ENCODE measurements around the gene NTM. TPM values are rescaled to one million over a fixed set of nuclear protein-coding genes. Genes with fewer than 3 reads are reported as not detected.
A peak's percentile ranks its signal among the peaks of the same experiment; 100 is the strongest.

NTM gene
- total and polyA plus RNA-seq, 2 experiments from 2014 or later = 1.1 to 1.7 TPM

- DNase-seq (ENCODE audit: low read depth in 1 of 2, low spot score in 1 of 2) = no peak
- Histone ChIP-seq H3K4me1 (ENCODE audit: low read depth) (peaks cover 10% of the 10 kb centered on the region), H3K36me3 (no peaks in the 10 kb centered on the region), H3K9me3 (ENCODE audit: low read depth) (no peaks in the 10 kb centered on the region), H3K4me3 (no peak overlapping the region), H3K27ac (no peak overlapping the region), H3K27me3 (no peaks in the 10 kb centered on the region)
- TF ChIP-seq CTCF (IDR thresholded peaks at IDR 0.05; ENCODE audit: low read depth, low read length) = no peak
These were observed 937.0 kb downstream of the NTM start for GRCh38 chr11:132307309-132308020.

GRCh38 chr11:132310390-132311375 lies 940.3 kb downstream of the NTM start:
- Histone ChIP-seq H3K36me3 (no peaks in the 10 kb centered on the region), H3K9me3 (ENCODE audit: low read depth) (no peaks in the 10 kb centered on the region), H3K4me1 (ENCODE audit: low read depth) (peaks cover 10% of the 10 kb centered on the region), H3K27me3 (no peaks in the 10 kb centered on the region), H3K27ac (no peak overlapping the region), H3K4me3 (no peak overlapping the region)
- peak in 1 of 2 donors; percentile 29 for DNase-seq (ENCODE audit: low read depth in 1 of 2, low spot score in 1 of 2)
- no peak for TF ChIP-seq CTCF (IDR thresholded peaks at IDR 0.05; ENCODE audit: low read depth, low read length)

GRCh38 chr11:132311703-132312102 lies 941.3 kb downstream of the NTM start:
- Histone ChIP-seq H3K36me3 (no peaks in the 10 kb centered on the region), H3K27me3 (no peaks in the 10 kb centered on the region), H3K27ac (no peak overlapping the region), H3K4me1 (ENCODE audit: low read depth) (peaks cover 10% of the 10 kb centered on the region), H3K9me3 (ENCODE audit: low read depth) (no peaks in the 10 kb centered on the region), H3K4me3 (no peak overlapping the region)
- DNase-seq (ENCODE audit: low read depth in 1 of 2, low spot score in 1 of 2) = no peak
- TF ChIP-seq CTCF (IDR thresholded peaks at IDR 0.05; ENCODE audit: low read depth, low read length) = no peak

GRCh38 chr11:132312161-132312560 lies 941.7 kb downstream of the NTM start:
- H3K27me3 ChIP-seq = no peaks in the 10 kb centered on the region
- peak in 1 of 2 donors; percentile 56 for DNase-seq (ENCODE audit: low read depth in 1 of 2, low spot score in 1 of 2)
- H3K4me1 ChIP-seq (ENCODE audit: low read depth) = peaks cover 10% of the 10 kb centered on the region
- TF ChIP-seq CTCF (IDR thresholded peaks at IDR 0.05; ENCODE audit: low read depth, low read length) = no peak
- no peaks in the 10 kb centered on the region for H3K36me3 ChIP-seq
- H3K9me3 ChIP-seq (ENCODE audit: low read depth) = no peaks in the 10 kb centered on the region
- no peak overlapping the region for H3K4me3 ChIP-seq
- H3K27ac ChIP-seq = no peak overlapping the region

- no peaks in the 10 kb centered on the region for H3K27me3 ChIP-seq
- no peaks in the 10 kb centered on the region for H3K9me3 ChIP-seq (ENCODE audit: low read depth)
- H3K4me1 ChIP-seq (ENCODE audit: low read depth) = peaks cover 10% of the 10 kb centered on the region
- no peak overlapping the region for H3K4me3 ChIP-seq
- H3K36me3 ChIP-seq = no peaks in the 10 kb centered on the region
- peak; percentile 55 to 67 for DNase-seq (ENCODE audit: low read depth in 1 of 2, low spot score in 1 of 2)
- no peak overlapping the region for H3K27ac ChIP-seq
- TF ChIP-seq CTCF (IDR thresholded peaks at IDR 0.05; ENCODE audit: low read depth, low read length) = peak; percentile 70
These were observed 942.3 kb downstream of the NTM start for GRCh38 chr11:132312701-132313111.
